DOHH2 (cell line): ENCODE results near the gene DIDO1.

ENCODE experiments used
- EZH2phosphoT487 ChIP-seq: fragments of 200-600 bp; sonication (generic); IDR thresholded peaks from 2 replicates; pipeline ENCODE4 v1.6.1; 2017; ENCODE audit warnings: borderline replicate concordance, mild to moderate bottlenecking, antibody characterized with exemption, low read length, moderate library complexity, mixed read lengths
- TF ChIP-seq, protein P1 (sequence below): fragments of 200-600 bp; sonication (generic); IDR thresholded peaks from one replicate; pipeline ENCODE4 v1.5.1; 2014; ENCODE audit warnings: antibody characterized with exemption, mild to moderate bottlenecking, low read depth, low read length; ENCODE audit not compliant: poor library complexity, severe bottlenecking

GRCh38 chr20:62889411-62889810, 36.9 kb downstream of the DIDO1 start:
- TF ChIP-seq, protein P1, sequence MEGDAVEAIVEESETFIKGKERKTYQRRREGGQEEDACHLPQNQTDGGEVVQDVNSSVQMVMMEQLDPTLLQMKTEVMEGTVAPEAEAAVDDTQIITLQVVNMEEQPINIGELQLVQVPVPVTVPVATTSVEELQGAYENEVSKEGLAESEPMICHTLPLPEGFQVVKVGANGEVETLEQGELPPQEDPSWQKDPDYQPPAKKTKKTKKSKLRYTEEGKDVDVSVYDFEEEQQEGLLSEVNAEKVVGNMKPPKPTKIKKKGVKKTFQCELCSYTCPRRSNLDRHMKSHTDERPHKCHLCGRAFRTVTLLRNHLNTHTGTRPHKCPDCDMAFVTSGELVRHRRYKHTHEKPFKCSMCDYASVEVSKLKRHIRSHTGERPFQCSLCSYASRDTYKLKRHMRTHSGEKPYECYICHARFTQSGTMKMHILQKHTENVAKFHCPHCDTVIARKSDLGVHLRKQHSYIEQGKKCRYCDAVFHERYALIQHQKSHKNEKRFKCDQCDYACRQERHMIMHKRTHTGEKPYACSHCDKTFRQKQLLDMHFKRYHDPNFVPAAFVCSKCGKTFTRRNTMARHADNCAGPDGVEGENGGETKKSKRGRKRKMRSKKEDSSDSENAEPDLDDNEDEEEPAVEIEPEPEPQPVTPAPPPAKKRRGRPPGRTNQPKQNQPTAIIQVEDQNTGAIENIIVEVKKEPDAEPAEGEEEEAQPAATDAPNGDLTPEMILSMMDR = no peak
- no peak for TF ChIP-seq EZH2phosphoT487
